Uterus (tissue), 2 donors: Measurements from ENCODE around the gene ANXA10.
"Not testable (repeated sequence)": the region's sequence is repeated elsewhere in the genome, so short reads cannot be mapped to it uniquely, and the experiment has no call there.

Source experiments
- POLR2A ChIP-seq, 2 donors: fragments of 450-650 bp; IDR thresholded peaks; one replicate each; pipeline ENCODE4 v1.6.1; 2016; ENCODE audit warnings: antibody characterized with exemption in 2 of 2, mild to moderate bottlenecking in 1 of 2, moderate library complexity in 1 of 2
- TF ChIP-seq, protein P1 (sequence below), 4 experiments: fragments of 200-600 bp in 2 of 4; fragments of 450-650 bp in 2 of 4; sonication (generic) in 2 of 4; IDR thresholded peaks; one replicate each; pipeline ENCODE4 v1.5.1; 2016 to 2019; ENCODE audit warnings: antibody characterized with exemption in 4 of 4, mild to moderate bottlenecking in 2 of 4, moderate library complexity in 1 of 4

DNA sequence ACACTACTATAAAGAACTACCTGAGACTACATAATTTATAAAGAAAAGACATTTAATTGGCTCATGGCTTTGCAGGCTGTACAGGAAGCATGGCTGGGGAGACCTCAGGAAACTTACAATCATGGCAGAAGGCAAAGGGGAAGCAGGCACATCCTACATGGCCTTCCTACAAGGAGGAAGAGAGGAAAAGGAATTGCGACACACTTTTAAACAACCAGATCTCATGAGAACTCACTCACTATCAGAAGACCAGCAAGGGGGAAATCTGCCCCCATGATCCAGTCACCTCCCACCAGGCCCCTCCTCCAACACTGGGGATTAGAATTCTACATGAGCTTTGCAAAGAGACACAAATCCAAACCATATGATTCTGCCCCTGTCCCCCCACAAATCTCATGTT lies 43.5 kb downstream of the ANXA10 start:
- TF ChIP-seq POLR2A (IDR thresholded peaks at IDR 0.05) = not testable (repeated sequence)
- TF ChIP-seq, protein P1, sequence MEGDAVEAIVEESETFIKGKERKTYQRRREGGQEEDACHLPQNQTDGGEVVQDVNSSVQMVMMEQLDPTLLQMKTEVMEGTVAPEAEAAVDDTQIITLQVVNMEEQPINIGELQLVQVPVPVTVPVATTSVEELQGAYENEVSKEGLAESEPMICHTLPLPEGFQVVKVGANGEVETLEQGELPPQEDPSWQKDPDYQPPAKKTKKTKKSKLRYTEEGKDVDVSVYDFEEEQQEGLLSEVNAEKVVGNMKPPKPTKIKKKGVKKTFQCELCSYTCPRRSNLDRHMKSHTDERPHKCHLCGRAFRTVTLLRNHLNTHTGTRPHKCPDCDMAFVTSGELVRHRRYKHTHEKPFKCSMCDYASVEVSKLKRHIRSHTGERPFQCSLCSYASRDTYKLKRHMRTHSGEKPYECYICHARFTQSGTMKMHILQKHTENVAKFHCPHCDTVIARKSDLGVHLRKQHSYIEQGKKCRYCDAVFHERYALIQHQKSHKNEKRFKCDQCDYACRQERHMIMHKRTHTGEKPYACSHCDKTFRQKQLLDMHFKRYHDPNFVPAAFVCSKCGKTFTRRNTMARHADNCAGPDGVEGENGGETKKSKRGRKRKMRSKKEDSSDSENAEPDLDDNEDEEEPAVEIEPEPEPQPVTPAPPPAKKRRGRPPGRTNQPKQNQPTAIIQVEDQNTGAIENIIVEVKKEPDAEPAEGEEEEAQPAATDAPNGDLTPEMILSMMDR (IDR thresholded peaks at IDR 0.05) = not testable (repeated sequence)
